GM21390 (cell line): Measurements from ENCODE around the gene SLC9B1.
"Not testable (repeated sequence)": the region's sequence is repeated elsewhere in the genome, so short reads cannot be mapped to it uniquely, and the experiment has no call there.

Experiments
- ATAC-seq: cut with Tn5 transposase; IDR thresholded peaks from one replicate; pipeline ENCODE4 v1.9.1; 2021; ENCODE audit not compliant: unreplicated experiment

The SLC9B1 gene

GRCh38 chr4:103012060-103012459 is 7.4 kb downstream of the SLC9B1 start:
- ATAC-seq, result no peak

- no peak for ATAC-seq
These were observed 8.0 kb downstream of the SLC9B1 start for GRCh38 chr4:103011378-103012025.

- ATAC-seq, result no peak
These were observed 8.7 kb downstream of the SLC9B1 start for GRCh38 chr4:103010804-103011203.

DNA sequence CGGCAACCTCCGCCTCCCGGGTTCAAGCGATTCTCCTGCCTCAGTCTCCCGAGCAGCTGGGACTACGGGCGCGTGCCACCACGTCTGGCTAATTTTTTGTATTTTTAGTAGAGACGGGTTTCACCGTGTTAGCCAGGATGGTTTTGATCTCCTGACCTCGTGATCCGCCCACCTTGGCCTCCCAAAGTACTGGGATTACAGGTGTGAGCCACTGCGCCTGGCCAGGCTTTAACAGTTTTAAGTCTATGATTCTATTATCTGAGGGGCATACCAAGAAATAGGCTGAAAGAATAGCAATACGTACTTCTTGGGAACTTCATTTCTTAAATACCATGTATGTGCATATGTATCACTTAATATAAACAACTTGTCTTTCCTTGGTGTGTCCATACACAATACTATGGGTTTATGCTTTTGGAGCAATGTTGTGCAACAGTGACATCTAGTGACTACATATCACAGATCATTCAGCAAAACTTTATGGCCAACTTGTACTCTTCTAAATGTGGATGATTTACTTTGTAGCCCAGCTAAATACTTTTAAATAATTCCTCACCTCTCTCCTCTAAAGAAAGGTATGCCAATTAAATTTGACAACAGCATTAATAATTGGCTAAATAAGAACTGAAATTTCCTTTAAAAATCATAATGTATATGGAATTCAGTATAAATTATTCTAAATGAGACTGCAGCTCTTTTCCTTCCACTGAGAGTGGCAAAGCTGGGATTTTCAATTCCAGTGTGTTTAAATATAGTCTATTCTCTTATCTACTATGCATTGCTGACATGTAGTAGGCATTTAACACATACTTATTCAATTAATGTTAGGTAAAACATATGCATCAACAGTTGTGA is 10.4 kb downstream of the SLC9B1 start:
- ATAC-seq, result peak; percentile 81

DNA sequence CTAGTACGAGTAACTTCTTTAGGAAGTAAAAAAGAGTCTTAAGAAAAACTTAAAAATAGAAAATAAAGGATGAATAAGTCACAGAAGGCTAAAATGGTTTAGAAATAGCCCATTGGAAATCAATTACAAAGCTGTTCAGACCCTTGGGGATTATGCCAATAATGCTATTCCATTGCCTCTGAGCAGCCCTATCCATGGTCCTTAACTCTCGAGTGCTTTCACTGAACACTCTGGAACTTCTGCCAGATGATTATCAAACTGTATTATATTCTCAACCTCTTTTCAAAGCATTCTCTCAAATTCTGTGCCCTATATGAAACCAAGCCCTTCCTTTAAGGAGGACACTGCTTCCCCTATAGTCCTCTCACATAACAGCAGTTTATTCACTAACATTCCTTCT is 17.0 kb downstream of the SLC9B1 start:
- ATAC-seq, result no peak

DNA sequence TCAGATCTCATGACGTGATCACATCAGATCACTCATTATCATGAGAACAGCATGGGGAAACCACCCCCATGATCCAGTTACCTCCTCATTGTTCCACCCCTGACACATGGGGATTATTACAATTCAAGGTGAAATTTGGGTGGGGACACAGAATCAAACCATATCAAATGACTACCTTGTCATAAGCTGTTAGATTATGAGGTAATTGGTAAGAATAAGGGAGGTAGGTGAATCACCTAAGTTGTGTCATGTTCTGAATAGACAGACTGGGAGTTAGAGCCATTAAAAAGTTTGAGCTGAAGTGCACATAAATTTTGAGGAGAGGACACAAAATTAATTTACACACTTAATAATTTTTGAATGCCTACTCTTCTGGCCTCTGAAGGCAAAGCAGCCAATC is 24.7 kb downstream of the SLC9B1 start:
- ATAC-seq, result no peak

- not testable (repeated sequence) for ATAC-seq
These were observed 25.5 kb downstream of the SLC9B1 start for GRCh38 chr4:102993985-102994384.

DNA sequence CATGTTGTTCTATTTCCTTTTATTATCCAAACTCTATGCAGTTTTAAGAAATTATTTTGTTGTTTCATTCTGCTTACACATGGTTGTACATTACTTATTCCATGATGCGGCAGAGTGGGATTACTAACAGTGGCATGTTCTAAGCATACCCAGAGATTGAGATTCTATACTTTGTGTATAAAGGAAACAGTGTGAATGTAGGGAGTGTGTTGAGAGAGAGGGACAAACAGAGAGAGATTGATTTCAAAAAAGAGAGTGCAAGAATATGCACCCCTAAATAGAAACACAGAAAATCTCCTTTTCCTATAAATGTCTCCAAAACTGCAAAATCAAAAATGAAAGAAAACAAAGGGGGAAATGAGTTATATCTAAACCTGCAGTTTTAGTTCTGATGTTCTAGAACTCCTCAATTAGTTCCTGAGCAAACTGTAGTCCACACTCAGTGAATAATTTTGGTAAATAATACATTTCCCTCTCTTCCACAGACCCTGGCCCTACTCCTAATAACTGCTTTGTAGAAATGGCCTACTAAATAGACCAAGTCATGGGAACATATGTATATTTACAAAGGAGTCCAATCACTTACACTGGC is 31.0 kb downstream of the SLC9B1 start:
- ATAC-seq, result peak; percentile 53

GRCh38 chr4:102981005-102981404 is 38.5 kb downstream of the SLC9B1 start:
- ATAC-seq, result no peak

DNA sequence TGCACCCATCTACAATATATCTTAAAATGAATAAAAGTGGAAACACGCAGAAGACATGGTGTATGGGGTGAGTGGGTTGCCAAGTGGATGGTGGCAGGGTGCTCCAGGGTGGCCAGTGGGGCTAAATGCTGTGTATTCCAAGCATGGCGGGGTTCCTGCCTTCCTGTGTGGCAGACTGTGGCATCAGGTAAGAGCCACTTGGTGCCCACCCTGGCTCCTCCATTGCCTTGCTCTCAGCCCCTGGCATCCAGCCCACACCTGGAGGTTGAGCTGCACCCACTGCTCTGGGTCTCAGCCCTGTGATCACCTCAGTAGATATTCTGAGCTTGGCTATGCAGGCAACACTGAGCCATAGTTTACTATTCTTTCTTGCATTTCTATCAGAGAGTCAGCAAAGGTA is 57.7 kb downstream of the SLC9B1 start:
- ATAC-seq, result not testable (repeated sequence)

DNA sequence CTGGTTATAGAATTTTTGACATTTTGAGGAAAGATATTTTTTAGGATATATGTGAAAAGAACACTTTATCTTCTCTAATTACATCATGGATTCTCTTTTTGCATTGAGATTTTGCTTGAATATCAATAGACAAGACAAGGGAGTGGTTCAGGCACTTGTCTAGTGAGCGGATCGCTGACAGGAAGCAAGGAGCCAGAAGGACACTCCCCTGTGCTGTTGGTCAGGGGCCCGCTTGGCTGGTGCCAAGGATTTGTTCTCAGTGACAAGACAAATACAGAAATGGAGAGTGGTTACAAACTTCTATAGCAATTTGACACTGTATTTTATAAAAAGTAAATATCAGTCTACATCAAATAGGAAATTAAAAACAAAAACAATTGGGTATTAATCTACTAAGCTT is 60.0 kb downstream of the SLC9B1 start:
- no peak for ATAC-seq

GRCh38 chr4:102945066-102945465 is 74.4 kb downstream of the SLC9B1 start:
- no peak for ATAC-seq

DNA sequence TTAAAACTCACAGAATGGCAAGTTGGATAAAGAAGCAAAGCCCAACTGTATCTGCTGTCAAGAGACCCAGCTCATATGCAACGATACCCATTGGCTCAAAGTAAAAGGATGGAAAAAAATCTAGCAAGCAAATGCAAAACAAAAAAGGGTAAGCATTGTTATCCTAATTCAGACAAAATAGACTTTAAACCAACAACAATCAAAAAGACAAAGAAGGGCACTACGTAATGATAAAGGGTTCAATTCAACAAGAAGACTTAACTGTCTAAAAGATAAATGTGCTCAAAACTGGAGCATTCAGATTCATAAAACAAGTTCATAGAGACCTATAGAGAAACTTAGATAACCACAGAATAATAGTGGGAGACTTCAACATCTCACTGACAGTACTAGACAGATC is 81.4 kb downstream of the SLC9B1 start:
- ATAC-seq, result not testable (repeated sequence)

GRCh38 chr4:102935716-102936115 is 83.8 kb downstream of the SLC9B1 start:
- no peak for ATAC-seq

DNA sequence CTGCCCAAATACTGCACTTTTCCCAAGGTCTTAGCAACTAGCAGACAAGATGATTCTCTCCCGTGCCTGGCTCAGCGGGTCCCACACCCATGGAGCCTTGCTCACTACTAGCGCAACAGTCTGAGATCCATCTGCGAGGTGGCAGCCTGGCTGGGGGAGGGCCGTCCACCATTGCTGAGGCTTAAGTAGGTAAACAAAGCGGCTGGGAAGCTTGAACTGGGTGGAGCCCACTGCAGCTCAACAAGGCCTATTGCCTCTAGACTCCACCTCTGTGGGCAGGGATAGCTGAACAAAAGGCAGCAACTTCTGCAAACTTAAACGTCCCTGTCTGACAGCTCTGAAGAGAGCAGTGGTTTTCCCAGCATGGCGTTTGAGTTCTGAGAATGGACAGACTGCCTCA is 99.8 kb downstream of the SLC9B1 start:
- ATAC-seq, result not testable (repeated sequence)

- no peak for ATAC-seq
These were observed 100.6 kb downstream of the SLC9B1 start for GRCh38 chr4:102918859-102919258.

- ATAC-seq, result no peak
These were observed 117.7 kb downstream of the SLC9B1 start for GRCh38 chr4:102901804-102902203.

GRCh38 chr4:102897610-102898009 is 121.9 kb downstream of the SLC9B1 start:
- not testable (repeated sequence) for ATAC-seq

DNA sequence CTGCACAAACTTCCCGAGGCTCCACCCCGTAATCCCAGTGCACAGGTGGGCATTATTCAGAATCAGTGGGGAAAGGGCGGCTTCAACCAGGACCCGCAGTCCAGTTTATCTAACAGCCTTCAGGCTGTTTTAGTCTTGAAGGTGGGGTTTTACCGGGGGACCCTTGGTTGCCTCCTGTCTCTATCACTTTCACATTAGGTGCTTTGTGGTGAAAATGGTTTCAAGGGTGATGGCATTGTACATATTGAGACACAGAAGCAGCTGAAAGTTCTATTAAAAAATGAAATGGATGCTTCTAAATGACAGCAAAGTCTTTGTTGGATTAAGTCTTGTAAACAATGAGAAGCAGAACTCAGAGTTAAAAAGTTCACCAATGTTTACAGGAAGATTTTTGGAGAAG is 123.0 kb downstream of the SLC9B1 start:
- ATAC-seq, result not testable (repeated sequence)

GRCh38 chr4:102889866-102890265 is 129.6 kb downstream of the SLC9B1 start:
- not testable (repeated sequence) for ATAC-seq

DNA sequence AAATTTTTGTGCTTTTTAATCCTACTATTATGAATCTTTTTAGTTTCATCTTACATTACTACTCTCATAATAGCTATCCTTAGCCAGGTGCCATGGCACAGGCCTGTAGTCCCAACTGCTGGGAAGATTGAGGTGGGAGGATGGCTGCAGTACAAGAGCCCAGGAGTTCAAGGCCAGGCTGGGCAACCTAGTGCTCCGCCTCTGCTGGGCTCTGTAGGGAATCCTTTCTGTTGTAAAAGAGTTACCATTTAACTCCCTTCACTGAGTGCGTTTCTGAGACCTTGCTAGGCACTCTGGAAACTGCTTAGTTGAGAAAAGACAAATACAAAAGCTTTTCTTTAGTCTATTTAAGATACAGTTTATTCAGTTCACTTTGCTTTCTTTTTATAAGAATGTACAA is 130.9 kb downstream of the SLC9B1 start:
- ATAC-seq, result not testable (repeated sequence)

DNA sequence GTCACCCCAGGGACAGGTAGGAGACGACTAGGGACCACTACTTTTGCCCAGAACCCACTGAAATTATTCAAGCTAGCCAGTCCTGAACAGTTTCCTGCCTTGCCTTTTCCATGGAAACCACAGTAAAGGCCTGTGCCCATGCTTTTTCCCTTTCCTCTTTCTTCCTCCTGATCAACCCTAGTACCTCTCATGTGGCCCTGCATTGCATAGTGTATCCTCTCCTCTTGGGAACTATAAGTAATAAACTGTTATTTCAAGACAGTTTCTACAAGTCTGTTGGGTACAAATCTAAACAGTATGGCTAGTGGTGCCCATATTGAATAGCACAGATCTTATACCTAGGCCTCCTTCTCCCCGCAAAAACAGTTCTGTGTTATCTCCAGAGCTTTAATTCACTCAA is 136.2 kb downstream of the SLC9B1 start:
- ATAC-seq, result no peak
